Smooth muscle cell (in vitro differentiated cells): ENCODE measurements around the gene P2RX7. TPM values are rescaled to one million over a fixed set of nuclear protein-coding genes. Genes with fewer than 3 reads are reported as not detected.

Experiments used
- DNase-seq: peaks from one replicate; lab custom pipeline; 2025; ENCODE audit not compliant: unreplicated experiment; lab: John Stamatoyannopoulos, UW
- H2AFZ ChIP-seq: fragments of 200-600 bp; sonication (generic); 2 replicates; pipeline ENCODE4 v1.6.0; 2016; ENCODE audit warnings: antibody characterized with exemption, low read depth, mild to moderate bottlenecking
- H3F3A ChIP-seq: fragments of 200-600 bp; sonication (generic); 2 replicates; pipeline ENCODE4 v1.6.0; 2017; ENCODE audit warnings: antibody characterized with exemption, low read depth
- H3K27ac ChIP-seq: fragments of 200-600 bp; sonication (generic); 2 replicates; pipeline ENCODE4 v1.5.1; 2016; ENCODE audit warnings: low read depth, mild to moderate bottlenecking
- H3K27me3 ChIP-seq: fragments of 200-600 bp; sonication (generic); 2 replicates; pipeline ENCODE4 v1.6.1; 2016; ENCODE audit warnings: low read depth, mild to moderate bottlenecking
- H3K36me3 ChIP-seq: fragments of 200-600 bp; sonication (generic); 2 replicates; pipeline ENCODE4 v1.5.1; 2016; ENCODE audit warnings: low read depth
- H3K4me1 ChIP-seq: fragments of 200-600 bp; sonication (generic); 2 replicates; pipeline ENCODE4 v1.5.1; 2016; ENCODE audit warnings: low read depth
- H3K4me2 ChIP-seq: fragments of 200-600 bp; sonication (generic); 2 replicates; pipeline ENCODE4 v1.6.0; 2016; ENCODE audit warnings: mild to moderate bottlenecking
- H3K4me3 ChIP-seq: fragments of 200-600 bp; sonication (generic); 2 replicates; pipeline ENCODE4 v1.5.1; 2016; ENCODE audit warnings: mild to moderate bottlenecking
- H3K79me2 ChIP-seq: fragments of 200-600 bp; sonication (generic); 2 replicates; pipeline ENCODE4 v1.6.0; 2016; ENCODE audit warnings: low read depth, mild to moderate bottlenecking
- H3K9ac ChIP-seq: fragments of 200-600 bp; sonication (generic); 2 replicates; pipeline ENCODE4 v1.6.0; 2016; ENCODE audit warnings: low read depth
- H3K9me3 ChIP-seq: fragments of 200-600 bp; sonication (generic); replicated peaks from 2 replicates; pipeline ENCODE4 v1.5.1; 2016; ENCODE audit warnings: low read depth
- H4K20me1 ChIP-seq: fragments of 200-600 bp; sonication (generic); 2 replicates; pipeline ENCODE4 v1.6.0; 2016; ENCODE audit warnings: low read depth
- CTCF ChIP-seq: fragments of 200-600 bp; sonication (generic); IDR thresholded peaks from 2 replicates; pipeline ENCODE4 v1.5.1; 2017; ENCODE audit warnings: borderline replicate concordance, mild to moderate bottlenecking, antibody characterized with exemption; ENCODE audit not compliant: insufficient read depth, poor library complexity, severe bottlenecking
- WGBS: methylation state at CpG from one replicate; pipeline ENCODE4 v1.1.7; 2016; ENCODE audit warnings: low lambda C conversion rate; 5-methylcytosine and 5-hydroxymethylcytosine counted together
- polyA plus RNA-seq: library from polyadenylated mRNA; unstranded; fragments of >200 nt; fragmentation: Nextera tagmentation; extraction: Ambion mirVana; gene quantifications from 2 replicates; pipeline ENCODE4 v1.2.1, GENCODE V29; 2016
- total RNA-seq: library from RNA; depleted of rRNA; stranded (reverse); fragments of >200 nt; gene quantifications from 2 replicates; pipeline ENCODE4 v1.2.3, GENCODE V29; 2014

Gene P2RX7
- total and polyA plus RNA-seq, 2 experiments from 2014 or later, result 1.1 to 1.6 TPM

GRCh38 chr12:121112496-121112895, 20.2 kb upstream of the P2RX7 start:
- H3K4me3 ChIP-seq, result no peak overlapping the region
- no peaks in the 10 kb centered on the region for H3F3A ChIP-seq
- no peak overlapping the region for H3K9ac ChIP-seq
- H4K20me1 ChIP-seq, result no peaks in the 10 kb centered on the region
- no peak overlapping the region for H2AFZ ChIP-seq
- no peaks in the 10 kb centered on the region for H3K9me3 ChIP-seq
- DNase-seq, result no peak
- H3K27me3 ChIP-seq, result no peaks in the 10 kb centered on the region
- 79% methylated on average over 4 of the region's 4 CpGs for WGBS
- no peaks in the 10 kb centered on the region for H3K79me2 ChIP-seq
- H3K27ac ChIP-seq, result no peak overlapping the region
- no peaks in the 10 kb centered on the region for H3K36me3 ChIP-seq
- TF ChIP-seq CTCF, result no peak
- H3K4me1 ChIP-seq, result no peaks in the 10 kb centered on the region
- H3K4me2 ChIP-seq, result no peak overlapping the region

- Histone ChIP-seq H3K4me1 (no peaks in the 10 kb centered on the region), H3K4me3 (no peak overlapping the region), H3K36me3 (no peaks in the 10 kb centered on the region), H3K27ac (no peak overlapping the region), H4K20me1 (no peaks in the 10 kb centered on the region), H3F3A (no peaks in the 10 kb centered on the region), H3K9me3 (no peaks in the 10 kb centered on the region), H3K9ac (no peak overlapping the region), H3K4me2 (no peak overlapping the region), H2AFZ (no peak overlapping the region), H3K27me3 (no peaks in the 10 kb centered on the region), H3K79me2 (no peaks in the 10 kb centered on the region)
- DNase-seq, result no peak
- TF ChIP-seq CTCF, result no peak
- WGBS, result 65% methylated on average over 4 of the region's 4 CpGs
Observed at GRCh38 chr12:121113057-121113456, 19.6 kb upstream of the P2RX7 start.

GRCh38 chr12:121114019-121114639, 18.5 kb upstream of the P2RX7 start:
- Histone ChIP-seq H3K4me3 (no peak overlapping the region), H3K27ac (no peak overlapping the region), H3K4me2 (no peak overlapping the region), H3K9me3 (no peaks in the 10 kb centered on the region), H4K20me1 (no peaks in the 10 kb centered on the region), H2AFZ (no peak overlapping the region), H3K79me2 (no peaks in the 10 kb centered on the region), H3K36me3 (no peaks in the 10 kb centered on the region), H3K4me1 (no peaks in the 10 kb centered on the region), H3K9ac (no peak overlapping the region), H3K27me3 (no peaks in the 10 kb centered on the region), H3F3A (no peaks in the 10 kb centered on the region)
- DNase-seq, result no peak
- TF ChIP-seq CTCF, result no peak
- WGBS, result 57% methylated on average over 6 of the region's 6 CpGs

- H3K27me3 ChIP-seq, result no peaks in the 10 kb centered on the region
- whole genome bisulfite sequencing, result 54% methylated on average over 2 of the region's 2 CpGs
- no peaks in the 10 kb centered on the region for H3F3A ChIP-seq
- H2AFZ ChIP-seq, result no peak overlapping the region
- DNase-seq, result no peak
- no peak overlapping the region for H3K4me3 ChIP-seq
- no peaks in the 10 kb centered on the region for H3K36me3 ChIP-seq
- H3K9me3 ChIP-seq, result no peaks in the 10 kb centered on the region
- H3K4me2 ChIP-seq, result no peak overlapping the region
- H3K79me2 ChIP-seq, result no peaks in the 10 kb centered on the region
- H4K20me1 ChIP-seq, result no peaks in the 10 kb centered on the region
- no peak overlapping the region for H3K27ac ChIP-seq
- H3K4me1 ChIP-seq, result no peaks in the 10 kb centered on the region
- TF ChIP-seq CTCF, result no peak
- no peak overlapping the region for H3K9ac ChIP-seq
Observed at GRCh38 chr12:121114806-121115205, 17.9 kb upstream of the P2RX7 start.
